Measurements from ENCODE around the gene PRRT3.

Gene PRRT3

DNA sequence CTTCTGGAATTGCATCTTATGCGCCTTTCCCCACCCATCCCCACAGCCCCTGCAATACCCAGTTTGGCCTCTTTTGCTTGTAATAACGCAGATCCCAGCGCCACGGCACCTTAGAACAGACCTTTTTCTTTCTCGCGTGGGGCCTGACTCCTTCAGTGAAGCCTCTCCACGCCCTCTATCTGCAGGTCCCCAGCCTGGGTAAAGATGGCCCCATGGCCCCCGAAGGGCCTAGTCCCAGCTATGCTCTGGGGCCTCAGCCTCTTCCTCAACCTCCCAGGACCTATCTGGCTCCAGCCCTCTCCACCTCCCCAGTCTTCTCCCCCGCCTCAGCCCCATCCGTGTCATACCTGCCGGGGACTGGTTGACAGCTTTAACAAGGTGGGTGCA, 18.0 kb downstream of the PRRT3 start:
- no peak for DNase-seq (ENCODE audit: low read depth)
- peak overlapping the region; percentile 90 for H3K4me3 ChIP-seq (ENCODE audit: low read depth, low read length)
- TF ChIP-seq, protein P1, sequence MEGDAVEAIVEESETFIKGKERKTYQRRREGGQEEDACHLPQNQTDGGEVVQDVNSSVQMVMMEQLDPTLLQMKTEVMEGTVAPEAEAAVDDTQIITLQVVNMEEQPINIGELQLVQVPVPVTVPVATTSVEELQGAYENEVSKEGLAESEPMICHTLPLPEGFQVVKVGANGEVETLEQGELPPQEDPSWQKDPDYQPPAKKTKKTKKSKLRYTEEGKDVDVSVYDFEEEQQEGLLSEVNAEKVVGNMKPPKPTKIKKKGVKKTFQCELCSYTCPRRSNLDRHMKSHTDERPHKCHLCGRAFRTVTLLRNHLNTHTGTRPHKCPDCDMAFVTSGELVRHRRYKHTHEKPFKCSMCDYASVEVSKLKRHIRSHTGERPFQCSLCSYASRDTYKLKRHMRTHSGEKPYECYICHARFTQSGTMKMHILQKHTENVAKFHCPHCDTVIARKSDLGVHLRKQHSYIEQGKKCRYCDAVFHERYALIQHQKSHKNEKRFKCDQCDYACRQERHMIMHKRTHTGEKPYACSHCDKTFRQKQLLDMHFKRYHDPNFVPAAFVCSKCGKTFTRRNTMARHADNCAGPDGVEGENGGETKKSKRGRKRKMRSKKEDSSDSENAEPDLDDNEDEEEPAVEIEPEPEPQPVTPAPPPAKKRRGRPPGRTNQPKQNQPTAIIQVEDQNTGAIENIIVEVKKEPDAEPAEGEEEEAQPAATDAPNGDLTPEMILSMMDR (IDR thresholded peaks at IDR 0.05; ENCODE audit: control insufficient read depth, extremely low read depth, insufficient read depth): 0 out of 2 replicates have a peak, but pooled peaks have one; percentile 4

DNA sequence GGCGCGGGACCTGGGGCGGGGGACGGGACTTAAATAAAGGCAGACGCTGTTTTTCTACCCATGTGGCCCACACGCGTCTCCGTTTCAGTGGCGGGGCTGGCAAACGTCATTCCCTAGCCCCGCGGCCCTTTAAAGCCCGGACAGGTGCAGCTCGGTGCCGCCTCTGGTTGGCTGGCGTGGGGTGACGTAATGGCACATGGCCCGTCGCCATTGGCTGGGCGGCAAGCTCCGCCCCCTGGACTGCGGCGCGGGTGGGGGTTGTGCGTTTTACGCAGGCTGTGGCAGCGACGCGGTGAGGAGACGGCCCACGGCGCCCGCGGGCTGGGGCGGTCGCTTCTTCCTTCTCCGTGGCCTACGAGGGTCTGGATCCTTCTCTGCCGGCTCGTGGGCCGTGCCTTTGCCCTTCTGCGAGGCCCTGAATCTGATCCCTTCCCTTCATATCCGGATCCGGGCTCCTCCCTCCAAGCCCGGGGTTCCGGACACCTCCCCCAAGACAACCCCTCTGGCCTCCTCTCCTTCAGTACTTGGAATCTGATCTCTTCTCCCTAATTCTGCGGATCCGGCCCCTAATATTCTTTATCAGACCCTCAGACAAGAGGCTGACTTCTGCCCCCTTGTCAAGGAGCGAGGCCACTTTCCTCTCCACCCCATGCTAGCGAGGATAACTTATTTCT, 18.5 kb downstream of the PRRT3 start, which contains the start of gene CRELD1:
TSS of gene CRELD1 (plus strand) at position 274 of the 674 bp plus-strand sequence. CDS start 605 bp downstream, outside the sequence.
- H3K4me3 ChIP-seq (ENCODE audit: low read depth, low read length): peak within 1 kb of the TSS; percentile 90
- DNase-seq (ENCODE audit: low read depth): peak; percentile 85
- TF ChIP-seq, protein P1 (IDR thresholded peaks at IDR 0.05; ENCODE audit: control insufficient read depth, extremely low read depth, insufficient read depth): no peak

DNA sequence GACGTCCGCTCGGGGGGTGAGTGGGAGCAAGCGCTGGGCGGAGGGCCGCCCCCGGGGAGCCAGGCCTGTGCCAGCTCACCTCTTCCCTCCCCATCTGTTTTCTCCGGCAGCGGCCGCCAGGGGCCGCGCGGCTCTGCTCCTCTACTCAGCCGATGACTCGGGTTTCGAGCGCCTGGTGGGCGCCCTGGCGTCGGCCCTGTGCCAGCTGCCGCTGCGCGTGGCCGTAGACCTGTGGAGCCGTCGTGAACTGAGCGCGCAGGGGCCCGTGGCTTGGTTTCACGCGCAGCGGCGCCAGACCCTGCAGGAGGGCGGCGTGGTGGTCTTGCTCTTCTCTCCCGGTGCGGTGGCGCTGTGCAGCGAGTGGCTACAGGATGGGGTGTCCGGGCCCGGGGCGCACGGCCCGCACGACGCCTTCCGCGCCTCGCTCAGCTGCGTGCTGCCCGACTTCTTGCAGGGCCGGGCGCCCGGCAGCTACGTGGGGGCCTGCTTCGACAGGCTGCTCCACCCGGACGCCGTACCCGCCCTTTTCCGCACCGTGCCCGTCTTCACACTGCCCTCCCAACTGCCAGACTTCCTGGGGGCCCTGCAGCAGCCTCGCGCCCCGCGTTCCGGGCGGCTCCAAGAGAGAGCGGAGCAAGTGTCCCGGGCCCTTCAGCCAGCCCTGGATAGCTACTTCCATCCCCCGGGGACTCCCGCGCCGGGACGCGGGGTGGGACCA, 19.2 kb downstream of the PRRT3 start:
- DNase-seq (ENCODE audit: low read depth): no peak
- H3K4me3 ChIP-seq (ENCODE audit: low read depth, low read length): peak overlapping the region; percentile 90
- TF ChIP-seq, protein P1 (IDR thresholded peaks at IDR 0.05; ENCODE audit: control insufficient read depth, extremely low read depth, insufficient read depth): peak; percentile 65

DNA sequence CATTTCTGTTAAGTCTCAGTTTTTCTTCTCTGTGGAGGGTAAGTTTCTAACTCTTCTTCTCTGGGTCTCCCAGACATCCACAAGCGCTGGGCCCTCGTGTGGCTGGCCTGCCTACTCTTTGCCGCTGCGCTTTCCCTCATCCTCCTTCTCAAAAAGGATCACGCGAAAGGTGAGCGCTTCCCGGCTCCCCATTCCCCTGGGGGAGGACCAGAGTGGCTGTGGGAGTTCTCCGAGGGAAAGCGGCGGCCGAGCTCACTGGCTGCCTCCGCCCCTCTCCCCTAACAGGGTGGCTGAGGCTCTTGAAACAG, 19.7 kb downstream of the PRRT3 start:
- TF ChIP-seq, protein P1 (IDR thresholded peaks at IDR 0.05; ENCODE audit: control insufficient read depth, extremely low read depth, insufficient read depth): no peak
- no peak for DNase-seq (ENCODE audit: low read depth)
- peak overlapping the region; percentile 90 for H3K4me3 ChIP-seq (ENCODE audit: low read depth, low read length)

DNA sequence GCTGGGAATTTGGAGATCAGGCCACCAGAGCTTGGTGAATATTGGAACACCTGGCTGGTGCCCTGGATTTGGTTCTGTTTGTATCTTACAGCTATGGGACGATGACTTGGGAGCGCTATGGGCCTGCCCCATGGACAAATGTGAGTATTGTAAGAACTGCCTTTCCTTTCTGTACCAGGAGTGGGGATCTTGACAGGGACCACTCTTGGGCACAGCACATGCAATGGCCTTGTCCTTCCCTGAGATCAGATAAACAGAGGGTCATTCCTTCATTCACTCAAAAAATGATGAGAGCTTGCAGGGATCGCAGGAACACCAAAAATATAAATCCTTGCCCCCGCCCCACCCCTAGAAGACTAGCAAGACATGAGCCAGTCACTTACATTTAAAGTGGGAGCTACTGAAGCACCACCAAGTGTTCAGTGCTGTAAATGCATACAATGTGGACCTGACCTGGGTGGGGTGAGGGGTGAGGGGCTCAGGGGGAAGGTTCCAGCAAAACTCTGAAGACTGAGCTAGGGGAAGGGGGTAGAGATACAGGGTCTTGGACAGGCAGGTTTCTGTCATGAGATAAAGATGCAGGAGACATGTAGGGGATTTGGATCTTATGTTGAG, 21.3 kb downstream of the PRRT3 start:
- TF ChIP-seq, protein P1 (IDR thresholded peaks at IDR 0.05; ENCODE audit: control insufficient read depth, extremely low read depth, insufficient read depth): peak; percentile 26; the same call in 1 of the 2 replicates
- no peak overlapping the region for H3K4me3 ChIP-seq (ENCODE audit: low read depth, low read length)
- no peak for DNase-seq (ENCODE audit: low read depth)

DNA sequence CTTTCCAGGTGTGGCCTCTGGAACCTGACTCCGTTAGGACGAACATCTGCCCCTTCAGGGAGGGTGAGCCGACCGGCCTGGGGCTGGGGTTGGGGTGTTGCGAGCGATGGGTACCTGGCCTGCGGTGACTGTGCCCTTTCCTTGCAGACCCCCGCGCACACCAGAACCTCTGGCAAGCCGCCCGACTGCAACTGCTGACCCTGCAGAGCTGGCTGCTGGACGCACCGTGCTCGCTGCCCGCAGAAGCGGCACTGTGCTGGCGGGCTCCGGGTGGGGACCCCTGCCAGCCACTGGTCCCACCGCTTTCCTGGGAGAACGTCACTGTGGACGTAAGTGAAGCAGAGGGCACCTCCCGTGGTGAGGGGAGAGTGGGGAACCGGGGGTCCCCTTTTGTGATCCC, 24.1 kb downstream of the PRRT3 start:
- TF ChIP-seq, protein P1 (IDR thresholded peaks at IDR 0.05; ENCODE audit: control insufficient read depth, extremely low read depth, insufficient read depth): no peak
- DNase-seq (ENCODE audit: low read depth): no peak
- no peak overlapping the region for H3K4me3 ChIP-seq (ENCODE audit: low read depth, low read length)

Measured in LNCaP clone FGC (cell line).